DND-41 (cell line): Measurements from ENCODE around the gene SORCS1.

Experiments used
- EZH2 ChIP-seq: IDR thresholded peaks from 3 replicates; pipeline ENCODE4 v1.6.1; 2012; ENCODE audit warnings: borderline replicate concordance, low read depth, mild to moderate bottlenecking, moderate library complexity, low read length, inconsistent platforms; ENCODE audit not compliant: severe bottlenecking
- TF ChIP-seq, protein P1 (sequence below): IDR thresholded peaks from 2 replicates; pipeline ENCODE4 v1.5.1; 2012; ENCODE audit warnings: borderline replicate concordance, low read length, moderate library complexity, mild to moderate bottlenecking; ENCODE audit not compliant: poor library complexity, severe bottlenecking; ENCODE audit errors: extremely low read depth

DNA sequence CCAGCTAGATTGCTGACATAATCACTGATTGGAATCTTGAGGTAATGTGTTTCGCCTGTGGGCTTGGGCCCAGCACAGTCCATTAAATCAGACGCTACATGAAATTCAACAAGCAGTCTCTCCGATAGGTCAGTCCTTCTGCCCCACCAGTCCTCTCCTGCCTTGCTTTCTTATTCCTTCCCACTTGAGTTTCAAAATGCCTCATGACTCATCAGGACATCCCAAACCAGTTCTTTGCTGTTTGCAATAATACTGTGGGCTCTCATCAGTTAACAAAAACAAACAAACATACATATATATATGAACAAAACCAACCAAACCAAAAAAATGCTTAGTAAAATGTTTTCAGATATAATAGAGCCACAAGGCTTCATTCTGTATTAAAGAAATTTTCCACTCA lies 599.0 kb downstream of the SORCS1 start:
- TF ChIP-seq, protein P1, sequence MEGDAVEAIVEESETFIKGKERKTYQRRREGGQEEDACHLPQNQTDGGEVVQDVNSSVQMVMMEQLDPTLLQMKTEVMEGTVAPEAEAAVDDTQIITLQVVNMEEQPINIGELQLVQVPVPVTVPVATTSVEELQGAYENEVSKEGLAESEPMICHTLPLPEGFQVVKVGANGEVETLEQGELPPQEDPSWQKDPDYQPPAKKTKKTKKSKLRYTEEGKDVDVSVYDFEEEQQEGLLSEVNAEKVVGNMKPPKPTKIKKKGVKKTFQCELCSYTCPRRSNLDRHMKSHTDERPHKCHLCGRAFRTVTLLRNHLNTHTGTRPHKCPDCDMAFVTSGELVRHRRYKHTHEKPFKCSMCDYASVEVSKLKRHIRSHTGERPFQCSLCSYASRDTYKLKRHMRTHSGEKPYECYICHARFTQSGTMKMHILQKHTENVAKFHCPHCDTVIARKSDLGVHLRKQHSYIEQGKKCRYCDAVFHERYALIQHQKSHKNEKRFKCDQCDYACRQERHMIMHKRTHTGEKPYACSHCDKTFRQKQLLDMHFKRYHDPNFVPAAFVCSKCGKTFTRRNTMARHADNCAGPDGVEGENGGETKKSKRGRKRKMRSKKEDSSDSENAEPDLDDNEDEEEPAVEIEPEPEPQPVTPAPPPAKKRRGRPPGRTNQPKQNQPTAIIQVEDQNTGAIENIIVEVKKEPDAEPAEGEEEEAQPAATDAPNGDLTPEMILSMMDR: no peak
- no peak for TF ChIP-seq EZH2
